Measurements from ENCODE around the gene DHX57. TPM values are rescaled to one million over a fixed set of nuclear protein-coding genes. Genes with fewer than 3 reads are reported as not detected.
A peak's percentile ranks its signal among the peaks of the same experiment; 100 is the strongest.

DHX57 gene
- total and polyA plus RNA-seq, 2 donors (not counting 3 experiments of a cell fraction or from before 2014, with no cell fraction given), result 8.7 to 28.2 TPM

DNA sequence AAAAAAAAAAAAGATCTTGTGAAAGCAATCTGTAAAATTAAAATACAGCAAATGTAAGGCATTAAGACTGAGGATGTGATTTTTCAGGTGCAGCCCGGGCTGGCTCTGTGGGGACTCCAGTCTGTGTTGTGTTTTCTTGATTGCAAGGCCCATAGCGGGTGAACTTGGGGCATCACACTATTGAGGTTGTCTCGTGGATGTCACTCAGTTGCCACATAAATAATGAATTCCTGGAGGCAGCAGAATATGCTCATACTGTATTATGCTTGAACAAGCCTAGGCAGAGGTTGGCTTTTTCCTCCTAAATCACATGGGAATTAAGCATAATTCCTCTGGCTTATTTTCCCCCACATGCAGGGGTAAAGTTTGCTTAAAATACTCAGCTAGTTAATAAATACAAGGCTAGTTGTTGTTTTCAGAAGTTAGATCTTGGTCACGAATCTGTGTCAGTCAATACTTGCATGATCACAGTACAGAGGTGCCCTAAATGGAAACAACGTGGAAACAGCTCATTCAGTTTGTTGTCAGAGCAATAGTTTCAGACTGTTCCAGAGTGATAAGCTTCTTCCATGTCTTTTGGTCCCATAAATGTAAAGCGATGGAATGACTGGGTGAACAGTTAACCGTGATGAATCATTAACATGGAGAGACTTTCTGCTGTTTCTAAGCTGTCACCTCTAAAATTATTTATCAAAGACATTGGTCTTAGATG, 81.3 kb downstream of the DHX57 start:
- intact Hi-C loops (cut with micrococcal nuclease), result no loop called here
- Histone ChIP-seq H3K9me3 (replicated peaks; ENCODE audit: control insufficient read depth, insufficient read depth, low read length) (no peaks in the 10 kb centered on the region), H3K36me3 (ENCODE audit: control insufficient read depth in 2 of 2, extremely low read depth in 1 of 2, insufficient read depth in 2 of 2, low read length in 2 of 2) (no peaks in the 10 kb centered on the region), H3K4me2 (ENCODE audit: insufficient read depth, low read length) (no peak overlapping the region), H3K4me1 (ENCODE audit: control insufficient read depth, extremely low read depth, insufficient read depth, low read length) (no peaks in the 10 kb centered on the region), H3K27ac (ENCODE audit: insufficient read depth, low read depth, low read length) (no peak overlapping the region), H2AFZ (ENCODE audit: low read depth, low read length) (no peak overlapping the region), H4K20me1 (replicated peaks; ENCODE audit: control insufficient read depth, extremely low read depth, insufficient read depth, low read length) (no peaks in the 10 kb centered on the region), H3K9ac (replicated peaks; ENCODE audit: extremely low read depth, insufficient read depth, low read length) (no peak overlapping the region), H3K27me3 (ENCODE audit: control insufficient read depth in 2 of 2, insufficient read depth in 2 of 2, low read length in 2 of 2) (no peaks in the 10 kb centered on the region), H3K4me3 (replicated peaks in 1 of 3; ENCODE audit: insufficient read depth in 1 of 3, low read depth in 1 of 3, low read length in 3 of 3) (no peak overlapping the region), H3K9me1 (replicated peaks; ENCODE audit: control insufficient read depth, extremely low read depth, insufficient read depth, low read length) (no peaks in the 10 kb centered on the region), H3K79me2 (ENCODE audit: control insufficient read depth, insufficient read depth, low read length) (no peaks in the 10 kb centered on the region)
- TF ChIP-seq GATA2 (IDR thresholded peaks at IDR 0.05; ENCODE audit: insufficient read depth, insufficient read length, low read depth, low read length) (no peak), EZH2 (IDR thresholded peaks at IDR 0.05; ENCODE audit: borderline replicate concordance, low read depth, low read length, severe bottlenecking) (no peak), POLR2A (IDR thresholded peaks at IDR 0.05; ENCODE audit: low read depth, low read length) (no peak), CTCF (IDR thresholded peaks at IDR 0.05; ENCODE audit: extremely low read depth in 1 of 2, insufficient read depth in 1 of 2, low read depth in 1 of 2, low read length in 2 of 2) (no peak), JUN (IDR thresholded peaks at IDR 0.05; ENCODE audit: borderline replicate concordance, insufficient read depth, insufficient read length, low read depth) (no peak), FOS (IDR thresholded peaks at IDR 0.05; ENCODE audit: borderline replicate concordance, insufficient read depth, low read length) (no peak)
- no peak for DNase-seq (ENCODE audit: low read depth, low spot score)
- BruUV-seq (replicated peaks), result no TSS peak
- dilution Hi-C loops (cut with MboI; ENCODE audit: extremely low pct_ligation_motif_present, low sequenced_read_pairs), result no loop called here
- peak; percentile 33 for FAIRE-seq
- POLR2A ChIA-PET, result no interaction called here
- CTCF ChIA-PET, result no interaction called here
